HG03108 (cell line): ENCODE data around the gene MSANTD1.

ENCODE experiments used
- ATAC-seq: cut with Tn5 transposase; IDR thresholded peaks from one replicate; pipeline ENCODE4 v1.9.1; 2021; ENCODE audit warnings: moderate library complexity; ENCODE audit not compliant: unreplicated experiment

Gene MSANTD1

DNA sequence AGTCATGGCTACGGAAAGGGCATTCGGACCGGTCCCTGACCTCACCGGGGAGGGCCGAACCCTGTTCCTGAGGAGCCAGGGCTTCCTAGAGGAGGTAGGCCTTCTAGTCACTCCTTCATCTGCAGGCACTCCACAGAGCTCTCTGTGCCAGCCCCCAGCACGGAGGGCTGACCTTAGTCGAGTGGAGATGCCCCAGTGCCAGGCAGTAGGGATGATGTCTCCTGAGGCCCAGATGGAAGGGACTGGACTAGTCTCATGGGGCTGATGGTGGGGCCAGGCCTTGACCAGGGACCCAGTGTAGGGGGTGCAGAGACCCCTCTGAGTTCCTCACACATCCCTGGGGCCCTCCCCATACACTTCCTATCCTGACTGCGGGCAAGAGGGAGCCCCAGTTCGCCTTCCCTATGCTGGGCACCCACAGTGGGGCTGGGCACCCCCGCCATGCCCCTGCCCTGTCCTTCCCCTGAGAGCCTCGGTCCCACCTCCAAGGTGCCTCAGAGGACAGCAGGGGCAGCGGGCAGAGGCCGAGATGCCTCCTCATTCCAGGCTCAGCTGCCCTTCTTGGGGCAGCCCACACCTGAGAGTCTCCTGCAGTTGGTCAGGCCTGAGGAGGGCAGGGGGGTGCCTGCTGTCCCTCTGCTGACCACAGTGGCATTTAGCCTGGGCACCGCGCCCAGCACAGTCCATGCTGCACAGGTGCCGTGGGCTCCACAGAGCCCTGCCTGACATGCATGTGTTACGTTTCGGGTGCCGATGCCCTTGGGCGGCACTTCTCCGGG is 1.4 kb upstream of the MSANTD1 start:
- ATAC-seq, result no peak

DNA sequence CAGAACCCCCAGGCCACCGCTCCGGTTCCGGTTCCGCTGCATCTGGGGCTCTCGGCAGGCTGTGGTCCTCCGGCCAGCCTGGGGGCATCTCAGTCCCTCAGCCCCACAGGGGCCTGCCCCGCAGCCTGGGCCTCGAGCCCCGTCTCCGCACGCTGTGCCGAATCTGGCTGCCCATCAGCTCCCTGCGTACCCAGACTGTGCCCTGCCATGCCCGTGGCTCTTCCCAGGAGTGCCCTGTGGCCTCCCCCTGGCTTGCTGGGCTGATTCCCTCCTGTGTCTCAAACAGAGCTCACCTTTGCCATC is 830 bp upstream of the MSANTD1 start:
- no peak for ATAC-seq

DNA sequence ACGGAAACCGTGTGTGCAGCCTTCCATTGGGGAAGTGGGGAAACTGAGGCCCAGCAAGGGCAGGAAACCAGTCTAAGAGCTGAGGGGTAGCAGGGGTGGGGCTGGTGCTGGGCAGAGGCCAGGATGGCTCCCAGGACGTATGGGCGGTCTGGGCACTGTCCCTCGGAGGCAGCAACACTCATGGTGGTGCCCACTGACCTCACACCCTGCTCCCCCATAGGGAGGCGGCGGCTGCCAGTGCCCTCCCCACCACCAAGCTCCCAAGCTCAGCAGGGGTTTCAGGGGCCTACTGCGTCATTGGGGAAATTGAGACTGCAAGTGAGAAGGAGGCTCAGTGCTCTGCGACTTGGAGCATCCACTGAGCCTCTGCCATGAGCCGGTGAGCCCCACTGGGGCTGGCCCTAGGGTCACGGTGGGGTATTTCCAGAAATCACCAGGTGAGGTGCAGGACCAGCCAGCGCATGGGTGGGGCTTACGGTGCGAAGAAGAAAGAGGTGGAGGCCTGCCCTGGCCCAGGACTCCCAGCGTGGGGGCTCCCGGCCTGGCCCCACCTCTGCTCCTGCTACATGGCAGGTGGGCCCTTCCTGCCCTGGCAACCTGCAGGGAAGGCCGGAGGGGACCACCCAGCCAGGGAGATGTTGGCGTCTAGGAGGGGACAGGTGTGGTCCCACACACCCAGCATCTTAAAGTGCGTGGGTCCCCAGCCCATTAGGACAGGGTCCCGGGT is 915 bp downstream of the MSANTD1 start:
- no peak for ATAC-seq

DNA sequence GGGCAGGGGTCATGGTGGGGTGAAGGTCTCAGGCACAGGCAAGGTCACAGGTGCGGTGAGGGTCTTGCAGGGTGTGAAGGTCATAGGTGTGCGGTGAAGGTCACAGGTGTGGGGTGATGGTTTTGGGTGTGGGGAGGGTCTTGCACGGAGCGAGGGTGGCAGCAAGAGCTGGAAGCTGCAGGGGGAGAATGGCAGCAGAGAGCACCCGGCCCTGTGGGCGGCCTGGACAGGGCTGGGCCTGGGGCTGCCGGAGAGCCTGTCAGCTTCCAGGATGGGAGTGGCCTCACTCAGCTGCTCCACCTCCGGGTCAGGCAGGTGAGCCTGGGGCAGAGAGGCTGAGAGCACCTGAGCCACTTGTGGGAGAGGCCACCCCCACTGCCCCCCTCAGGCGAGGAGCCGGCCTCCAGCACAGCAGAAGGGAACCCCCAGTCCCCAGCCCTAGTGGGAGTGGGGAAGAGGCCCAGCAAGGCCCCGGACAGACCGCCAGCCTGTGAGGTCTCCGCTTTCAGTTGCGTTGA is 1.5 kb downstream of the MSANTD1 start:
- no peak for ATAC-seq

DNA sequence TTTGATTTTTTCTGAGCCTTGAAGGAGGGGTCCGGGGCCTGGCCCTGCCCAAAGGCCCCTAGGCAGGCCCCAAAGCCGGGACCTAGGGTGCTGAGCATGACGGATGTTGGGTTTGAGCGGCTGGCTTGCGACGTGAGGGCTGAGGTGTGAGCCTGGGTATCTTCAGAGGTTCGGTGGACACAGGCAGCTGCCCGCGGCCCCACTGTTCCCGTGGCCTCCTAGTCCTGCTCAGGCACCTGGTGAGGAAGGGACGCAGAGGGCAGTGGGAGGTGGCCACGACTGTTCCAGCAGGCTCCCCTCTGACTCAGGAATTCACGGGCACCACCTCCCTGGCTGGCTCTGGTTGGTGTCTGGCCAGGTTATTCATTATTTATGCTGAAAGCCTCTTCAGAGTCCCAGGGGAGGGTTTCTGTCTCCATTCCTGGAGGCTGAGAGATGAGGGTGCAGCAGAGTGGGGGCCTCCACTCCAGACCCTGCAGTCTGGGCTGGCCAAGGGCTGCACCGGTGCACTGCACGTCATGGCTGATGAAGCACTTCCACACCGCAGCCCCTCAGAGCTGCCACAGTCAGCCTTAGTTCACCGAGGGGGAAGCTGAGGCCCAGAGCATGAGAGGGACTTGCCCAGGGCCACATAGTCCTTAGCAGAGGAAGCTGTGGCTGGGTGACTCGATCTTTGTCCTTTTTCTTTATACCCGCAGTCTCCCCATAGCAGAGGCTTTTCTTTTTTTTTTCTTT is 2.2 kb downstream of the MSANTD1 start:
- peak; percentile 47 for ATAC-seq

DNA sequence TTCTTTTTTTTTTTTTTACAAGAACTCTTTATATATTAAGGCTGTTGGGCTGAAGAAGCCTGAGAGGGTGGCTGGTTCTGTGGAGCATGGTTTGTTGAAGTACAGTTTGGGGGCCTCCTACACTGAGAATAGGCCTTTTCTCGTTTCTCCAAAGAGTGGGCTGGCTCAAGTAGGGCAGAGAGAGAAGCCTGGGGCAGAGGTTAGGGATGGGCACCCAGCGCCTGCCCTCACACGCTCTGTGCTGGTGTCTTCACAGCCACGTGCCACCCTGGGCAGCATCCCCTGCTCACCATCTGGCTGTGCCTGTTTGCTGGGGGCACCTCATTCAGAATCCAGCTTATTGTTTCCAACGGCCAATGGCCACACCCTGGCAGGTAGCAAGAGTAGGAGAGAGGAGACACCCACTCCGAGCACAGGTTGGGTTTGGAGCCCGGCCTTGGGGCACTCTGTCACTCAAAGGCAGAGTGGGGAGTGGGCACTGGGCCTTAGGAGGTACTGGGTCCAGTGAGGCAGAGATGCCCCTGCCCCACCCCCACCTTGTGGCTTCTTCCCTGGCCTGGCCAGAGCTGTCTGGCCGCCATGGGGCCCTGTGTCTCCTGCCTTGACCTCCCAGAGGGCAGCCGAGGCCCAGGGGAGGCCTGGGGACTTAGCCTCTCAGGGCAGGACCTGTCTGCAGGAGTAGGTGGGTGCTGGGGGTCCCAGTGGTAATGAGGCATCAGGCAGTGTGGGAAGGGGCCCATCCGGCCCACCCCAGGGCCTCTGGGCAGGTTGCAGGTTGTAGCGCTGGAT is 2.9 kb downstream of the MSANTD1 start:
- ATAC-seq, result no peak

DNA sequence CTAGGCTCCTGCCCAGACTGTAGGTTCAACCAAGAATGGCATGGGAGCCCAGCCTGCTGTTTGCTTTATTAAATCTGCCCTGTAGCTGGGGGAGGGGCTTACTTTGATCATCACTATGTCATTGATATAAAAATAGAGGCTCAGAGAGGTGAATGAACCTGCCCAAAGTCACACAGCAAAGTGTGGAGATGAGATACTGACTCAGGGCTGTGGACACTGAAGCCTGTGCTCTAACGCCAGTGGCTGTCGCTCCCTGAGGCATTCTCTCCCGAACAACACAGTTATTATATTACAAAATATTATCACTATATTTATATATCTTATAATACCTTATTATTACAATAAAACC is 3.5 kb downstream of the MSANTD1 start:
- ATAC-seq, result no peak

DNA sequence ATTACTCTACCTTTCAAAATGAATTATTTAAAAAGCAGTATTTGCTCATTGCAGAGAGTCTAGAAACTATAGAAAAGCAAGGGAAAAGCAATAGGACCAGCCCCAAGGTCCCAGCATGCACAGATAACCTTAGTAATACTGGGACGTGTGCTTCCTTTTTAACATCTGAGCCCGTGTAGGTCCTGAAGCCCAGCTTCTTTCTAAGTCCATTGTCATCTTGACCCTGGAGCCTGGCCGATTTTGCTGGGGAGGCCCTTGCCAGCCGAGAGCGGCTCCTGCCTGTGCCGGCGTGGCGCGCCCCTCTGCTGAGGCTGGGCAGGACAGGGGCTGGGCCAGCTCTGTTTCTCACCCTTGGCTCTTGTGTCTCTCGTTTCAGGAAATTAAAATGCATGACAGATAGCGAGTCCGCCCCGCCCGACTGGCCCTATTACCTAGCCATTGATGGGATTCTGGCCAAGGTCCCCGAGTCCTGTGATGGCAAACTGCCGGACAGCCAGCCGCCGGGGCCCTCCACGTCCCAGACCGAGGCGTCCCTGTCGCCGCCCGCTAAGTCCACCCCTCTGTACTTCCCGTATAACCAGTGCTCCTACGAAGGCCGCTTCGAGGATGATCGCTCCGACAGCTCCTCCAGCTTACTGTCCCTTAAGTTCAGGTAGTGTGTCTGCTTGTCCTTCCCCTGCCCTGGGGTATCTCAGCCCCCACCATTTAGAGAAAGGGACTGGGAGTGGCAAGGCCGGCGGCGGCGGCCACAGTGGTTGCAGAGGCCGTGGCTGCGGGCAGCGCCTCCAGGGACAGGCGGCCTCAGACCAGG is 4.1 kb downstream of the MSANTD1 start:
- no peak for ATAC-seq

DNA sequence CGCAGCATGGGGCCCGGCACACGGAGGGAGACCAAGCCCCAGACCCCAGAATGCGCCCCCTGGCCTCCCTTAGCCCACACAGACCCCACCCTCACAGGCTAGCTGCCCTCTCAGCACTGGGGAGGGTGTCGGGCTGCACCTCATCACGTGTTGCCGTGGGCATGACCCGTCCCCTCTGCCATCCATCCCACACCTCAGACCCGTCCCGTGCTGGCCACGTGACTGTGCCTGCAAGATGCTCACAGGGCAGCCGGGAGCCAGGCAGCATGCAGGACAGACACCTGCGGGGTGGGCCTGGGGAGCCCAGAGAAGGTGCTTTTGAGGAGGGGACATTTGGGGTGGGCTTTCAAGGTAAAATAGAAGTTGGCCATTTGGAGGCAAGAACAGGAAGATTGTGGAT is 4.8 kb downstream of the MSANTD1 start:
- ATAC-seq, result no peak

DNA sequence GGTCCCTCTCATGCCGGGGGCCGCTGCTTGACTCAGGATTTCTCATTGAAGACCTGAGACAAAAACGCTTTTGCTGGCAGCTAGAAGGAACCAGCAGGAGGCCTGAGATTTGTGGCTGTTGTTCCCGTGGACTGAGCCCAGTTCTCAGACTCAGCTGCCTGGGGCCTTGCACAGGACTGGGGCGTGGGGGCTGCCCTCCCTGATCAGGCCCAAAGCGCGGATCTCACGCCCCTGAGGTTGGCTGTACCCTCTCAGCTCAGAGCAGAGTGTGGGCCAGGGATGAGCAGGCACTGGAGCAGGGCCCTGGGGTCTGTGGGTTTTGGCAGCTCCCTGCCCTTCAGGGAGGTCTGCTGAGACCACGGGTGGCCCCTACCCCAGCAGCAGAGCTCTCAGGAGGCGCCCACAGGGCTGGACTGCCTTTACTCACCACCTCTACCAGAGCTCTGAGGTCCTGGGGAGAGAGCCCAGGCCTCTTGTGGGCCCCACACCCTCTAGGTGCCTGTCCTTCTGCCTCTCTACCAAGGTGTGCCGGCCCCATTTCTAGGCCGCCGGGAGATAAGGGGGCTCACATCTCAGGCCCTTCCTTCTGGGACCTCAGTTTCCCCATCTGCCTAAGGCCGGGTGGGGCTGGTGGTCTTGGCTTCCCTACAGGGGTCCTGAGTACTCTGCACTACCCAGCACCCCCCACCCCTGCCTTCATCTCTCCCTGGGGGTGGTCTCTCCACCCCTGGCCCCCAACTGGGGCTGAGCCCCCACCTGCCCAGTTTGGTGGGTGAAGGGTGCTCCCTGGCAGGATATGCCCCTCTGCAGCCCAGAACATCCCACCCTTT is 5.6 kb downstream of the MSANTD1 start:
- ATAC-seq, result no peak

DNA sequence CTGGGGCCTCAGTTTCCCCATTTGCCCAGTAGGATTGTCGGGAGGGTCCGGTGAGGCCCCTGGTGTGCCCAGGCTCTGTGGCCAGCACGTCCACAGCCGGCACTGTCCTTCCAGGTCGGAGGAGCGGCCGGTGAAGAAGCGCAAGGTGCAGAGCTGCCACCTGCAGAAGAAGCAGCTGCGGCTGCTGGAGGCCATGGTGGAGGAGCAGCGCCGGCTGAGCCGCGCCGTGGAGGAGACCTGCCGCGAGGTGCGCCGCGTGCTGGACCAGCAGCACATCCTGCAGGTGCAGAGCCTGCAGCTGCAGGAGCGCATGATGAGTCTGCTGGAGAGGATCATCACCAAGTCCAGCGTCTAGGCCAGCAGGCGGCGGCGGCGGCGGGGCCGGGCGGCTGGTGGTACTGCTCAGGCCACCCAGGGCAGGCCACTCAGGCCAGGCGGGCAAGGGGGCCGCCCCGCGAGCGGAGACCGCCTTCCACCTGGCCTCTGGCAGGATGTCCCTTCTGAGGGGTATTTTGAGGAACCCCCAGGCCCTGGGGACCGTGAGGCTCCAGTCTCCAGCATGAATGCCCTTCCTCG is 6.7 kb downstream of the MSANTD1 start:
- no peak for ATAC-seq

DNA sequence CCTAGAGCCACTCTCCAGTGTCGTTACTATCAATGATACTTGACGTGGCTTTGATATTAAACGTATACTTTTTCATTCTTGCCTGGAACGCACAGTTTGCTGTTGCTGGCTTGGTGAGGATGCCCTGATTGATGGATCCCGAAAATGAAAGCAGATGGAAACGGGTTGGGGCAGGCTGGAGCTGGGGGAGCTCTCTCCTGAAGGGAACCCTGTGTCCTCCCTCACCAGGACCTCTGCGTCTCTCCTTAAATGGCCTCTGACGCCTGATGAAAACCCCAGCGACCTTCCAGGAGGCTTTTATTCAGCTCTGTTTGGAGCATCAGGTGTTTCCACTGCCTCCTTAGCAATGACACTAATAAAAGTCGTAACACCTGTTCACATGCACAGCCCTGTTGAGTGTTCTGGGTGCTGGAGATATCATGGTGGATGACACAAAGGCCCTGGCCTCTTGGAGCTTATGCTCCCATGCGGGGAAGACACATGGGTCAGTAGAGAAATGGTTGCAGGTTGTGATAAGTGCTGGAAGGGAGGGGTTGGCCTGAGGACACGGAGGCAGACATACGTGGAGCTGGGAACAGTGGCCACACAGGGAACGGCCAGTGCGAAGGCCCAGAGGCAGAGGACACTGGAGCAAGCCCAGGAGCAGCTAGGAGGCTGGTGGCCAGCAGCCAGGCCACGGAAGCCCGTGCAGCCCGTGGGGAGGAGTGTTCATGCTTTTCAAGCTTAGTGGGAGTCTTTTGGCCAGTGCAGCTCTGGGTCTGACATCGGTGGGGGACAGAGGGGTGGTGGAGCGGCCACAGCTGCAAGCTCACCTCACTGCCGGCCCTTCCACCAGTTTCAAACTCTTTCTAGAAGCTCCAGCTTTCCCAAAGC is 7.5 kb downstream of the MSANTD1 start:
- no peak for ATAC-seq

DNA sequence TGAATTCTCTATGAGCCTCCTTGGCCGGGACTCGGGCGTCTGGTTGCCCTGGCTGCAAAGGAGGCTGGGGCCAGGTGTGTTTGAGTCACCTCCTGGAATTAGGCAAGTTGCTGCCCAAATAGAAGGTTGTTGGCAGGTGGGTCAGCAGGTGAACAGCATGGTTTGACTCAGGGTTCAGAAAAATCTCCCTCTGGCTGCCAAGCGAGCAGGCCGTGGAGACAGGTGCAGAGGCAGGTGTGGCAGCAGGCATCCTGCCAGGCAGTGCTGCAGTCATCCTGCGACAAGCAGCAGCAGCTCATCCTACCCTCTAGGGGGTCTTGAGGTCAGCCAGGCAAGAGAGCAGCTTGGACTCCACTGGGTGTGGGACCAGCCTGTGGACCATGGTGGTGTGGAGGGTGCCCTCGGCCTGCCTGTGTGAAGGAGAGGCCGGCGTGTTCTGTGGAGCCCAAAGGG is 8.2 kb downstream of the MSANTD1 start:
- no peak for ATAC-seq

DNA sequence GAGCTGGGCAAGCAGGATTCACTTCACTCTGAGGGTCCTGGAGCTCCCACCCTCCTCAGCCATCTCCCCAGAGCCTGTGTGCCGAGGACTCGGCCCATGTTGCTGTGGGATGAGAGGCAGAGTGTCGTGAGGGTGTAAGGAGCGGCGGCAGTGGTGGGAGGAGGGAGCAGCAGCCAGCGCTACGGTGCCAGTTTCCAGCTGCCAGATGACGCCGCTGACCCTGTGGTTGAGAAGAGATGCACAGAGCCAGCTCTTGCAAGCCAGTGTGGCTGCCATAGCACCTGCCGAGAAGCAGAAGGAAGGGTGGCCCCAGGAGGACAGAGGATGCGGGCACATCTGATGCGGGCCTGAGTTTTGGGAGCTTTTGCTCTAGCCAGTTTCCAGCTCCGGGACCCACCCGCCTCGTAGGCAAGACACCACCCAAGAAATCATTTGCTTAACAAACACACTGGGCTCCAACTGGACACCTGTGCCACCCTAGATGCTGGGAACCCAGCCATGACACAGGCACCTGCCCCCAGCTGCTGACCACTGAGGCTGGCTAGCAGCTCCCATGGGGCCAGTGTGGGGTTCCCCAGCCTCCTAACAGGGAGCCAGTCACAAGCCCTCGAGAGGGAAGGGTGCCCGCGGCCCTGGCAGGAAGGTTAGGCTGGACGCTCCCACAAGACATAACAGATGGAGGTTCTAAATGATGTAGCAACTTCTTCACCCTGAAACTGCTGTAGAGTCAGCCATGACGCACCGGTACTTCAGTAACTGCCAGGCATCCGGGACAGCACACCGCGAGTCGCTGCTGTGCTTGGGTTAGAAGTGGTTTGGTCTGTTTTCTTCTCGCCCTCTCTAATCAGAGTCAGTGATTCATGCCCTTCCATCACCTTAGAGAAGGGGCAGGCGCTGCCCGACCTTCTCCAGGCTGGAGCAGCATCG is 8.9 kb downstream of the MSANTD1 start:
- ATAC-seq, result peak; percentile 52

DNA sequence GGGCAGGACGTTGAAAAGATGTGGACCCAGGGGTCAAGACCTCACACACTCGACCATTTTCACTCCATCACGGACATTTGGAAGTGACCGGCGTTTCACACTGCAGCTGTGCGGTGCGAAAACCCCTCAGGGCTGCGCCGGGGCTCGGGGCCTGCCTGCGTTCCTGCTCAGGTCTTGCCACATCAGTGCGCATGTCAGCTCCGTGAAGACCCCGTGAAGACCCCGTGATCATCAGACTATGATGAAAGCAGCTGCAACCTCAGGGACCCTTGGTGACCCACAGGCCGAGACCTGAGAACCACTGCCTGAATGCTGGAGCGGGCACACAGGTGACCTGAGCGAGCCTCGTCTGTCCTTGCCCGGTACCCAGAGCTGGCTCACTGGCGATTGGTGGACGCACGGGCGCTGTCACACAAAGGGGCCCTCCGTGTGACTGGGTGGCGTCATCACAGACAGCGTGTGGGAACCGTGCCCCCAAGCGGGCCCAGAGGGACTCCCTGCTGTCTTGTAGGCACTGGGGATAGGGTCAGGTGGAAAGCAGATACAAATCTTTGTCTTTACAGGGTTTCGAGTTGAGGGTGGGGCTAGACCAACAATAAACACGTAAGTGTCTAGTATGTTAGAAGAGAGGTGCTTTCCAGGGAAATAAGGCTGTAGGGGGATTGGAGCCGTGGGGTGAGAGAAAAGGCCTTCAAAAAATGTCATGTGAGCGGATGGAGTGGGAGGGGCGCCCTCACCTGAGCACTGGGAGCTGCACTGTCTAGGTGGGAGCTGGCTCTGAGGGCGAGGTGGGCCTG is 12.7 kb downstream of the MSANTD1 start:
- no peak for ATAC-seq
